Esophagus muscularis mucosa (tissue), 3 donors: ENCODE measurements around the gene GPR61.

Source experiments
- CTCF ChIP-seq, 3 experiments: fragments of 200-600 bp in 2 of 3; fragments of 450-650 bp in 1 of 3; sonication (generic) in 2 of 3; IDR thresholded peaks; one replicate each; pipeline ENCODE4 v1.5.1; 2017 to 2019; ENCODE audit warnings: antibody characterized with exemption in 3 of 3, mild to moderate bottlenecking in 2 of 3, moderate library complexity in 1 of 3
- POLR2AphosphoS5 ChIP-seq, 2 donors: sonication (generic); formaldehyde crosslinking; IDR thresholded peaks; one replicate each; pipeline ENCODE4 v1.6.1; 2017; ENCODE audit warnings: antibody characterized with exemption in 2 of 2

- TF ChIP-seq CTCF (IDR thresholded peaks at IDR 0.05): no peak
- TF ChIP-seq POLR2AphosphoS5 (IDR thresholded peaks at IDR 0.05): no peak
Measured at GRCh38 chr1:109534307-109534858, 5.3 kb upstream of the GPR61 start.
